HG02759 (cell line): Measurements from ENCODE around the gene NSD1.

ENCODE experiments used
- ATAC-seq: cut with Tn5 transposase; IDR thresholded peaks from one replicate; pipeline ENCODE4 v1.9.1; 2021; ENCODE audit warnings: mild to moderate bottlenecking, moderate library complexity; ENCODE audit not compliant: unreplicated experiment

NSD1 gene

GRCh38 chr5:177271113-177271512 lies 137.5 kb downstream of the NSD1 start:
- no peak for ATAC-seq

GRCh38 chr5:177275883-177276282 lies 142.3 kb downstream of the NSD1 start:
- no peak for ATAC-seq

GRCh38 chr5:177276886-177277285 lies 143.3 kb downstream of the NSD1 start:
- no peak for ATAC-seq

GRCh38 chr5:177288191-177288590 lies 154.6 kb downstream of the NSD1 start:
- ATAC-seq, result no peak

- no peak for ATAC-seq
Measured at GRCh38 chr5:177290816-177291596, 157.4 kb downstream of the NSD1 start.

DNA sequence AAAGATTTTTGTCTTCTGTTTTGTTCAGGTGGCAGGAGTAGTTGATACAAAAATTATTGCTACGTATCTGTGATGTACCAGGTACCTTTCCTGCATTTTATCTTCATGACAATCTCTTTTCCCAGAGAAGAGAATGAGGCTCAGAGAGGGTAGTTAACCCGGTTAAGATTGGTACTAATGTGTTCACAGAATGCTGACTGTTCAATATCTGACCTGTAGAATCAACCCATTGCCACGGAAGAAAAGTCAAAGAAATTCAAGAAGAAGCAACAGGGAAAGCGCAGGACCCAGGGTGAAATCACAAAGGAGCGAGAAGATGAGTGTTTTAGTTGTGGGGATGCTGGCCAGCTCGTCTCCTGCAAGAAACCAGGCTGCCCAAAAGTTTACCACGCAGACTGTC lies 158.2 kb downstream of the NSD1 start:
- ATAC-seq, result no peak

- no peak for ATAC-seq
Measured at GRCh38 chr5:177293819-177294581, 160.4 kb downstream of the NSD1 start.

GRCh38 chr5:177294632-177295031 lies 161.1 kb downstream of the NSD1 start:
- no peak for ATAC-seq

- no peak for ATAC-seq
Measured at GRCh38 chr5:177295924-177296323, 162.4 kb downstream of the NSD1 start.

DNA sequence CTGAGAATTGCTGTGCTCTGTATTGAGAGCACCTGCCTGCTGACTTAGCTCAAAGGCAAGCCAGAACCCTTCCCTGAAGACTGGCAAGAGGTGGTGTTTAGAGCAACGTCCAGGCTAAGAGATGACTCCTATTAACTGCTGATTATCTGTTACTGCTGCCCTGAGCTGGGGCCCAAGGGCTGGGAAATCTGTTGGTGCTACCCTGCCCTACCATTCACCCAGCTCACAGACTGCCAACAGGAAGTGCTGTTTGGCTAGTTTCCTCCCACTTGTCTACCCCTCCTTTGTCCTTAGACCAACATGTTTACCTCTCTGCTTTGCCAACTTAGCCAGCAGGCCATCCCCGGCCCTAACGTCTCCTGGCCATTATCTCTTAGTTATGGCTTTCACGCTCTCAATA lies 163.0 kb downstream of the NSD1 start:
- ATAC-seq, result no peak

DNA sequence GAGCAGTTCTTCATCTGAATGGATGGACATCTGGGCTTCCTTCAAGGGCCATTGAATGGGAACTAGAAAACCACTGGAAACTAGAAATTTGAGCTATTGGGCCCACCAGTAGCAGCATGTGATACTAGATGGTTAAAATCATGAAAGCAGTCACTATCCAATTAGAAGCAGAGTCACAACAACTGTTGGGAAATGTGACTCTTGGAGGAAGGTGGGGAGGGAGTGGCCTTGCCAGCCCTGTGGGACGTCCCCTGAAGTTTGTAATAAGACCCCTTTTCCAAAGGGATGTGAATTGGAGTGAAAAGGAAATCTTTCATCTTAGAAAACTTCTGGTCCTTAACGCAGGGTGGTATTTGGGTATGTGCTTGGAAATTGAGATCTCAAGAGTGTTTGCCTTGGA lies 164.3 kb downstream of the NSD1 start:
- ATAC-seq, result no peak

GRCh38 chr5:177299697-177300096 lies 166.1 kb downstream of the NSD1 start:
- no peak for ATAC-seq

GRCh38 chr5:177300236-177300880 lies 166.8 kb downstream of the NSD1 start:
- peak; percentile 34 for ATAC-seq

DNA sequence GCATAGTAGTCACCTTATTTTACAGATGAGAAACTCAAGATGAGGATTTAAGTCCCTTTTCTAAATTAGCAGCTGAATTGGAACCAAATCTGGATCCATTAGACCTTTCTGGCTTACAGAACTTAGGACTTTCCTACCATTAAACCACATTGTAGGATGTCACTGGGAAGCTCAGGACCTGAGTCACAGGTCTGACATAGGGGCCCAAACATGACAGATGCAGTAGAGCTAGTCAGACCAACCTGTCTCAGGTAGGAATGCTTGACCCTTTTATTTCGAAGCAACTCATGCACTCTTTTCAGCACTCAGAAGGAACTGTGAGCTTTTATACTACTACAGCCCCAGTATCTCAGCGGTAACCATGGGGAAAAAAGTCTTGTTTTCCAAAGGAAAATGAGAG lies 167.4 kb downstream of the NSD1 start:
- ATAC-seq, result no peak

DNA sequence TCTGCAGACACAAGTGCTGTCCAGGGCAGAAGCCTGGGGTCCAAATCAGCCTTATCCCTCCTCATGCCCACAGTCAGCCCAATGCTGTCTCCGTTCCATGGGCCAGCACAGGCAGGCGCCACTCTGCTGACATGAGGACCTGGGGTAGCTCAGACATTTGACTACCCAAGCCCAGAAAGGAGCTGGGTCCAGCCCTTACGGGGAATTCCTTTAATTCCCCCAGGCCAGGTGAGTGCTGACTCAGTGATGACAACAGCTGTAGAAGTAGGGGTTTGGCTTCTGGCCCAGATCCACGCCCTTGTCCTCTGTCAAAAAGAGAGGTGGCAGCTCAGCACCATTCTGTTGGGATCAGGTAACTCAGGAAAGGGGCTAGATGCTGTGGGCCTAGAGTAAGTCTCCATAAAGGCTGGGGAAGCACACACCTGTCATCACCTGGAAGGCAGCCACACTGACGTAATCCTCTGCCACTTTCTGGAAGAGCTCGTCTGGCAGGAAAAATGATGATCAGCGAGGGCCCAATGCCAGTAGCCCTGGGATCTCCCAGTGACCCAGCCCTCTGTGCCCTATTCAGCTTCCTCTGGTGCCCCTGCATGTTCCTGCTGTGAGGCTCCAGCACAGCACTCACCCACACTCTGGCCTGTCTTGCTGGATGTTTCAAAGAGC lies 168.1 kb downstream of the NSD1 start:
- ATAC-seq, result no peak

GRCh38 chr5:177302354-177303110 lies 169.0 kb downstream of the NSD1 start:
- ATAC-seq, result no peak

DNA sequence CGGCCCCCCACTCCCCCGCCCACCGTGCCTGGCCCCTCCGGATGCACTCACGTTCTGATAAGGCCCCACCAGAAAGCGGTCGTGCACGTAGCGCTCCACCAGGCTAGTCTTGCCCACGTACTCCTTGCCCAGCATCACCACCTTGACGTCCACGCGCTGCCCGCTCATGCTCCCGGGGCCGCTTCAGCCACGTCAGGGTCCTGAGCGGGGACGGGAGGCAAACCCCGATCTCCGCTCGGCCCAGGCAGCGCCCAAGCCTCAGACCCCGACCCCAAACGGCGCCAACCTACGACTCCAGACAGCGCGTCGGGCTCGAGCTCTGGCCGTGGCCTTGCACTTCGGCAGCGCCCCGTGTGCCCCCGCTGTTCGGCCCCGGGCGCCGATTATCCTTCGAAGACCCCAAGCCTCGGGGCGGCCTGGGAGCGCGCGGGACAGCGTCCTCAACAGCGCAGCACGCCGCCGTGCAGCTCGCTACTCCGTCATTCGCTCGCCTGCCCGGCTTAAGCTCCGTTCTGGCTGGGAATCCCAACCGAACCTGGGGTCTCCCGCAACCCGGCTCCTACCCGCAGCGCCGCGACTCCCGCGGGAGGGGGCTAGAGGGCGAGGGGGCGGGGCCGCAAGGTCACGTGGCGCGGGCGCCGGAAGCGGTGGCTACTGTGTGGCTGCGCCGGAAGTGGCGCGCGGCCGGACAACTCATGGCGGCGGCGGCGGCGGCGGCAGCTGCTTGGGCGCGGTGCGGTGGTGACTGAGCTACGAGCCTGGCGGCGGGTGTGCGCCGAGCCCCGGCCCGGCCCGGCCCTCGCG lies 169.8 kb downstream of the NSD1 start, which contains the start of the genes PRELID1 and RAB24:
Gene PRELID1, plus strand, starts transcription at position 679 of the 804 bp plus-strand sequence. CDS start 187 bp downstream, outside the sequence.
Gene RAB24, minus strand, starts transcription at position 599 of the 804 bp plus-strand sequence. Its CDS starts 431 bp downstream, at position 168.
- peak; percentile 63 for ATAC-seq

DNA sequence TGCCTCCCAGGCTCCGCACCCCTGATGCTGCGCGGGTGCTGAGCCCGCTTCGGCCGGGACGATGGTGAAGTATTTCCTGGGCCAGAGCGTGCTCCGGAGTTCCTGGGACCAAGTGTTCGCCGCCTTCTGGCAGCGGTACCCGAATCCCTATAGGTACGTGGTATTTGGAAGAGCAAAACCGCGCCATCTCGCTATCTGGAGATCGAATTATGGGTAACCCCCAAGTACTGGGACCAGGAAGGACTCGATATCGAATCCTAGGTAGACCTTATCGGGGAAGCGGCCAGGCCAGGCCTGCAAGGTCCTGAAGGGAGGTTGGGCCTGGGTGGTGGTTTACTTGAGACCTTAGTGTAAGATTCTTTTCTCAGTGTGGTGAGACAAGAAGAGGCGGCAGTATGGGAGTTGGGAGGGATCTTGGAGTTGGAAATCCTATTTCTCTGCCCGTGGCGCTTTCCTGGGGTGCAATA lies 170.4 kb downstream of the NSD1 start:
- ATAC-seq, result peak; percentile 8

- ATAC-seq, result no peak
Measured at GRCh38 chr5:177304392-177305119, 171.0 kb downstream of the NSD1 start.
